CD4-positive, alpha-beta memory T cell (primary cell): Measurements from ENCODE around the gene SPTB. TPM values are rescaled to one million over a fixed set of nuclear protein-coding genes. Genes with fewer than 3 reads are reported as not detected.

Experiments
- CTCF ChIA-PET: fragments of 350-600 bp; sonication (Branson Sonifier 250); formaldehyde crosslinking; loops from one replicate; lab custom pipeline; 2021; ENCODE audit warnings: inconsistent platforms; ENCODE audit not compliant: partially characterized antibody; lab: Charles Lee
- POLR2A ChIA-PET: fragments of 350-600 bp; sonication (Branson Sonifier 250); formaldehyde crosslinking; loops from one replicate; lab custom pipeline; 2021; ENCODE audit not compliant: partially characterized antibody; lab: Charles Lee
- DNase-seq, 5 donors: peaks; one replicate each; pipeline versions ENCODE4 v3.0.0 to v3.0.0-alpha.2; 2020 to 2022; ENCODE audit warnings: mixed read lengths in 1 of 5
- H3K27ac ChIP-seq: one replicate; pipeline ENCODE4 v1.7.0; 2013; ENCODE audit warnings: low read depth, low read length
- H3K27me3 ChIP-seq: 2 replicates; pipeline ENCODE4 v1.7.0; 2013; ENCODE audit warnings: mild to moderate bottlenecking, low read length, moderate library complexity; ENCODE audit not compliant: insufficient read depth
- H3K36me3 ChIP-seq: 2 replicates; pipeline ENCODE4 v1.7.0; 2013; ENCODE audit warnings: mild to moderate bottlenecking, low read length, moderate library complexity; ENCODE audit not compliant: insufficient read depth
- H3K4me1 ChIP-seq: 2 replicates; pipeline ENCODE4 v1.7.0; 2013; ENCODE audit warnings: mild to moderate bottlenecking, low read length, moderate library complexity; ENCODE audit not compliant: insufficient read depth
- H3K4me3 ChIP-seq, 2 donors: one replicate each; pipeline ENCODE4 v1.7.0; 2013; ENCODE audit warnings: low read length in 2 of 2, mild to moderate bottlenecking in 1 of 2
- H3K9me3 ChIP-seq, 2 donors: one replicate each; pipeline ENCODE4 v1.7.0; 2013; ENCODE audit warnings: low read length in 2 of 2, control low read depth in 1 of 2; ENCODE audit not compliant: control insufficient read depth in 1 of 2
- H3K27ac Mint-ChIP-seq, 7 donors: one replicate each; pipeline ENCODE4 v1.8.0; 2020 to 2021; ENCODE audit warnings: mixed read lengths in 7 of 7, mild to moderate bottlenecking in 6 of 7, inconsistent platforms in 3 of 7, moderate library complexity in 3 of 7
- H3K27me3 Mint-ChIP-seq, 2 donors: one replicate each; pipeline ENCODE4 v1.8.0; 2020 to 2021; ENCODE audit warnings: mixed read lengths in 2 of 2
- H3K36me3 Mint-ChIP-seq, 2 donors: one replicate each; pipeline ENCODE4 v1.8.0; 2020 to 2021; ENCODE audit warnings: mixed read lengths in 2 of 2, inconsistent platforms in 1 of 2, mild to moderate bottlenecking in 1 of 2
- H3K4me1 Mint-ChIP-seq, 4 donors: one replicate each; pipeline ENCODE4 v1.8.0; 2020 to 2021; ENCODE audit warnings: mixed read lengths in 4 of 4, mild to moderate bottlenecking in 1 of 4
- H3K4me3 Mint-ChIP-seq, 8 donors: one replicate each; pipeline ENCODE4 v1.8.0; 2020 to 2021; ENCODE audit warnings: mixed read lengths in 8 of 8, mild to moderate bottlenecking in 7 of 8, moderate library complexity in 6 of 8, inconsistent platforms in 3 of 8
- H3K9me3 Mint-ChIP-seq, 8 donors: one replicate each; pipeline ENCODE4 v1.8.0; 2020 to 2021; ENCODE audit warnings: mixed read lengths in 8 of 8, mild to moderate bottlenecking in 5 of 8, inconsistent platforms in 3 of 8, moderate library complexity in 1 of 8
- intact Hi-C: fragments of 100-400 bp; cut with micrococcal nuclease; formaldehyde crosslinking; loops from one replicate; pipeline ENCODE4 v1.15.1; 2023
- polyA plus RNA-seq, 2 donors: library from polyadenylated mRNA; unstranded; fragments of 300-500 nt; fragmentation: Illumina TruSeq; gene quantifications; one replicate each; pipeline ENCODE4 v1.2.3, GENCODE V29; 2021
- total RNA-seq, 2 experiments: library from RNA; stranded (reverse); gene quantifications; one replicate each; pipeline ENCODE4 v1.2.3, GENCODE V29; 2021

Gene SPTB
- total and polyA plus RNA-seq, 4 experiments from 2014 or later, result 0.03 to 0.37 (median 0.09) TPM; not detected in 1

GRCh38 chr14:64891839-64892375 is 12.2 kb upstream of the SPTB start:
- no peak overlapping the region for H3K4me3 ChIP-seq
- POLR2A ChIA-PET, result interaction anchor here (0.8 to 1.9 kb wide), 8 partner anchors 10 to 256 kb away, joined by 3 to 9 read pairs (median 4); partner anchors contain the start of genes CHURC1 and FNTB
- peaks cover 3% of the 10 kb centered on the region for H3K27me3 ChIP-seq
- H3K36me3 Mint-ChIP-seq, result no peaks in the 10 kb centered on the region
- no peaks in the 10 kb centered on the region for H3K9me3 Mint-ChIP-seq
- CTCF ChIA-PET, result interaction anchor here (0.6 to 6.6 kb wide), 56 partner anchors 9 to 589 kb away, joined by 3 to 149 read pairs (median 5); partner anchors contain the start of genes HSPA2 and SPTB
- intact Hi-C loops, result loop anchor here (5.0 kb wide), 6 partner anchors 70 to 550 kb away; partner anchors contain the start of gene HSPA2
- H3K4me1 ChIP-seq, result no peaks in the 10 kb centered on the region
- no peak overlapping the region for H3K27ac Mint-ChIP-seq
- H3K4me1 Mint-ChIP-seq, result peaks cover 0 to 3% (median under 1%) of the 10 kb centered on the region in 4 donors
- H3K27ac ChIP-seq, result no peak overlapping the region
- DNase-seq, result peak; percentile 56 to 65 (median 62)
- H3K9me3 ChIP-seq, result no peaks in the 10 kb centered on the region
- H3K27me3 Mint-ChIP-seq, result peaks cover 7 to 8% of the 10 kb centered on the region in 2 donors
- H3K4me3 Mint-ChIP-seq, result no peak overlapping the region
- H3K36me3 ChIP-seq, result no peaks in the 10 kb centered on the region

GRCh38 chr14:64891173-64891838 is 11.6 kb upstream of the SPTB start:
- no peak overlapping the region for H3K27ac Mint-ChIP-seq
- DNase-seq, result no peak
- CTCF ChIA-PET, result interaction anchor here (0.8 to 6.6 kb wide), 54 partner anchors 9 to 588 kb away, joined by 3 to 149 read pairs (median 5); partner anchors contain the start of genes HSPA2 and SPTB

GRCh38 chr14:64889352-64889751 is 9.6 kb upstream of the SPTB start:
- peaks cover 11 to 12% of the 10 kb centered on the region in 2 donors for H3K27me3 Mint-ChIP-seq
- no peak overlapping the region for H3K4me3 ChIP-seq
- H3K36me3 ChIP-seq, result no peaks in the 10 kb centered on the region
- ChIA-PET CTCF (interaction anchor here (1.0 to 6.6 kb wide), 7 partner anchors 10 to 458 kb away, joined by 3 to 149 read pairs (median 30); partner anchors contain the start of gene SPTB), POLR2A (no interaction called here)
- no peaks in the 10 kb centered on the region for H3K36me3 Mint-ChIP-seq
- no peaks in the 10 kb centered on the region for H3K4me1 ChIP-seq
- H3K27ac Mint-ChIP-seq, result no peak overlapping the region
- no peak overlapping the region for H3K27ac ChIP-seq
- H3K4me3 Mint-ChIP-seq, result no peak overlapping the region
- peaks cover 0 to 3% (median under 1%) of the 10 kb centered on the region in 4 donors for H3K4me1 Mint-ChIP-seq
- H3K9me3 ChIP-seq, result no peaks in the 10 kb centered on the region
- H3K9me3 Mint-ChIP-seq, result no peaks in the 10 kb centered on the region
- H3K27me3 ChIP-seq, result peaks cover 3% of the 10 kb centered on the region
- DNase-seq, result no peak
- intact Hi-C loops, result no loop called here

More at GRCh38 chr14:64891173-64891838, 11.6 kb upstream of the SPTB start:
- H3K4me3 ChIP-seq, result no peak overlapping the region
- H3K9me3 ChIP-seq, result no peaks in the 10 kb centered on the region
- H3K27ac ChIP-seq, result no peak overlapping the region
- Mint-ChIP-seq H3K4me3 (no peak overlapping the region), H3K4me1 (peaks cover 0 to 3% (median under 1%) of the 10 kb centered on the region in 4 donors), H3K9me3 (no peaks in the 10 kb centered on the region), H3K27me3 (peaks cover 7 to 8% of the 10 kb centered on the region in 2 donors), H3K36me3 (no peaks in the 10 kb centered on the region)
- intact Hi-C loops, result loop anchor here (5.0 kb wide), 6 partner anchors 69 to 549 kb away; partner anchors contain the start of gene HSPA2
- POLR2A ChIA-PET, result interaction anchor here (0.8 to 1.9 kb wide), 8 partner anchors 10 to 255 kb away, joined by 3 to 9 read pairs (median 4); partner anchors contain the start of genes CHURC1 and FNTB
- no peaks in the 10 kb centered on the region for H3K4me1 ChIP-seq
- no peaks in the 10 kb centered on the region for H3K36me3 ChIP-seq
- H3K27me3 ChIP-seq, result peaks cover 3% of the 10 kb centered on the region

- Histone ChIP-seq H3K27me3 (peaks cover 12% of the 10 kb centered on the region), H3K9me3 (no peaks in the 10 kb centered on the region), H3K27ac (no peak overlapping the region), H3K4me1 (peaks cover 6% of the 10 kb centered on the region), H3K4me3 (no peak overlapping the region), H3K36me3 (no peaks in the 10 kb centered on the region)
- POLR2A ChIA-PET, result no interaction called here
- intact Hi-C loops, result no loop called here
- Mint-ChIP-seq H3K9me3 (no peaks in the 10 kb centered on the region), H3K27ac (no peak overlapping the region), H3K27me3 (peaks cover 17 to 21% of the 10 kb centered on the region in 2 donors), H3K4me3 (no peak overlapping the region), H3K36me3 (no peaks in the 10 kb centered on the region), H3K4me1 (peaks cover 0 to 8% (median 7%) of the 10 kb centered on the region in 4 donors)
- no peak for DNase-seq
- CTCF ChIA-PET, result interaction anchor here (2.0 kb wide), 1 partner anchor 62 kb away, joined by 7 read pairs; no protein-coding TSS in a partner anchor
Observed at GRCh38 chr14:64885559-64885958, 5.9 kb upstream of the SPTB start.

- Mint-ChIP-seq H3K4me1 (peaks cover 0 to 10% (median 9%) of the 10 kb centered on the region in 4 donors), H3K27me3 (peaks cover 17 to 32% of the 10 kb centered on the region in 2 donors), H3K27ac (peak overlapping the region in 2 of 7 donors; percentile 15 to 66), H3K4me3 (peak overlapping the region; percentile 84 to 94 (median 88)), H3K36me3 (no peaks in the 10 kb centered on the region), H3K9me3 (no peaks in the 10 kb centered on the region)
- H3K27ac ChIP-seq, result no peak overlapping the region
- H3K36me3 ChIP-seq, result no peaks in the 10 kb centered on the region
- intact Hi-C loops, result loop anchor here (1.0 kb wide), 1 partner anchor 45 kb away; no protein-coding TSS in a partner anchor
- H3K4me3 ChIP-seq, result peak overlapping the region in 1 of 2 donors; percentile 57
- DNase-seq, result peak; percentile 44 to 59 (median 47)
- peaks cover 16% of the 10 kb centered on the region for H3K27me3 ChIP-seq
- CTCF ChIA-PET, result interaction anchor here (1.2 to 8.3 kb wide), 5 partner anchors 10 to 244 kb away, joined by 3 to 87 read pairs (median 5); no protein-coding TSS in a partner anchor
- H3K9me3 ChIP-seq, result no peaks in the 10 kb centered on the region
- peaks cover 11% of the 10 kb centered on the region for H3K4me1 ChIP-seq
- POLR2A ChIA-PET, result interaction anchor here (0.7 to 1.6 kb wide), 4 partner anchors 32 to 376 kb away, joined by 3 to 4 read pairs (median 3); partner anchors contain the start of genes CHURC1 and ZBTB1
Observed at GRCh38 chr14:64880221-64881121, 764 bp upstream of the SPTB start.

GRCh38 chr14:64878837-64879634 is 671 bp downstream of the SPTB start:
- H3K9me3 Mint-ChIP-seq, result no peaks in the 10 kb centered on the region
- CTCF ChIA-PET, result interaction anchor here (8.3 kb wide), 1 partner anchor 12 kb away, joined by 87 read pairs; no protein-coding TSS in a partner anchor
- peaks cover 0 to 10% (median 9%) of the 10 kb centered on the region in 4 donors for H3K4me1 Mint-ChIP-seq
- peak overlapping the region; percentile 49 to 73 (median 68) for H3K4me3 Mint-ChIP-seq
- no peaks in the 10 kb centered on the region for H3K36me3 ChIP-seq
- H3K27ac ChIP-seq, result no peak overlapping the region
- H3K4me1 ChIP-seq, result peaks cover 11% of the 10 kb centered on the region
- intact Hi-C loops, result no loop called here
- POLR2A ChIA-PET, result interaction anchor here (0.5 to 1.6 kb wide), 4 partner anchors 31 to 755 kb away, joined by 3 to 4 read pairs (median 4); partner anchors contain the start of gene CHURC1
- no peak overlapping the region for H3K4me3 ChIP-seq
- no peak overlapping the region for H3K27ac Mint-ChIP-seq
- no peaks in the 10 kb centered on the region for H3K9me3 ChIP-seq
- peak in 2 of 5 donors; percentile 2 to 3 for DNase-seq
- no peaks in the 10 kb centered on the region for H3K36me3 Mint-ChIP-seq
- peaks cover 16% of the 10 kb centered on the region for H3K27me3 ChIP-seq
- H3K27me3 Mint-ChIP-seq, result peaks cover 12 to 31% of the 10 kb centered on the region in 2 donors
